ENCODE data around the gene ATF7. TPM values are rescaled to one million over a fixed set of nuclear protein-coding genes. Genes with fewer than 3 reads are reported as not detected.
"Not testable (repeated sequence)": the region's sequence is repeated elsewhere in the genome, so short reads cannot be mapped to it uniquely, and the experiment has no call there.

Gene ATF7
- total and polyA plus RNA-seq, 4 donors = 16.8 to 43.3 (median 31.7) TPM

GRCh38 chr12:53636641-53637040, 10.5 kb upstream of the ATF7 start:
- DNase-seq (no peak), ATAC-seq (ENCODE audit: insufficient read depth, low FRiP score) (no peak)
- H3K27me3 ChIP-seq (ENCODE audit: control insufficient read depth in 3 of 3, insufficient read depth in 3 of 3, low read length in 2 of 3) = no peaks in the 10 kb centered on the region
- no peaks in the 10 kb centered on the region for H3K4me1 ChIP-seq (ENCODE audit: control insufficient read depth in 5 of 5, insufficient read depth in 5 of 5, low read length in 5 of 5)
- no peaks in the 10 kb centered on the region for H3K36me3 ChIP-seq (ENCODE audit: control insufficient read depth in 4 of 4, insufficient read depth in 4 of 4, low read length in 4 of 4)
- no peak for TF ChIP-seq CTCF (IDR thresholded peaks at IDR 0.05; ENCODE audit: control extremely low read depth, extremely low read depth)
- no peak overlapping the region for H3K27ac ChIP-seq (ENCODE audit: low read depth in 1 of 2, low read length in 1 of 2)
- no peaks in the 10 kb centered on the region for H3K9me3 ChIP-seq (ENCODE audit: control insufficient read depth in 4 of 4, insufficient read depth in 3 of 4, low read length in 3 of 4)
- H3K4me3 ChIP-seq = no peak overlapping the region
- no peak overlapping the region for H3K9ac ChIP-seq (ENCODE audit: insufficient read depth in 1 of 2, low read length in 2 of 2)
- WGBS, 2 donors = 41 to 43% methylated on average over 2 of the region's 2 CpGs

- not testable (repeated sequence) for H3K4me1 ChIP-seq (ENCODE audit: control insufficient read depth in 5 of 5, insufficient read depth in 5 of 5, low read length in 5 of 5); H3K9ac ChIP-seq (ENCODE audit: insufficient read depth in 1 of 2, low read length in 2 of 2); H3K4me3 ChIP-seq; H3K27me3 ChIP-seq (ENCODE audit: control insufficient read depth in 3 of 3, insufficient read depth in 3 of 3, low read length in 2 of 3); H3K27ac ChIP-seq (ENCODE audit: low read depth in 1 of 2, low read length in 1 of 2); H3K9me3 ChIP-seq (ENCODE audit: control insufficient read depth in 4 of 4, insufficient read depth in 3 of 4, low read length in 3 of 4); H3K36me3 ChIP-seq (ENCODE audit: control insufficient read depth in 4 of 4, insufficient read depth in 4 of 4, low read length in 4 of 4); ATAC-seq (ENCODE audit: insufficient read depth, low FRiP score); DNase-seq
Measured at GRCh38 chr12:53635708-53636107, 9.5 kb upstream of the ATF7 start.

- Histone ChIP-seq H3K36me3 (ENCODE audit: control insufficient read depth in 4 of 4, insufficient read depth in 4 of 4, low read length in 4 of 4) (no peaks in the 10 kb centered on the region), H3K4me3 (no peak overlapping the region), H3K4me1 (ENCODE audit: control insufficient read depth in 5 of 5, insufficient read depth in 5 of 5, low read length in 5 of 5) (peaks cover 0 to 2% (median 0%) of the 10 kb centered on the region in 5 donors), H3K9me3 (ENCODE audit: control insufficient read depth in 4 of 4, insufficient read depth in 3 of 4, low read length in 3 of 4) (no peaks in the 10 kb centered on the region), H3K9ac (ENCODE audit: insufficient read depth in 1 of 2, low read length in 2 of 2) (no peak overlapping the region), H3K27ac (ENCODE audit: low read depth in 1 of 2, low read length in 1 of 2) (no peak overlapping the region), H3K27me3 (ENCODE audit: control insufficient read depth in 3 of 3, insufficient read depth in 3 of 3, low read length in 2 of 3) (no peaks in the 10 kb centered on the region)
- no peak for TF ChIP-seq CTCF (IDR thresholded peaks at IDR 0.05; ENCODE audit: control extremely low read depth, extremely low read depth)
- WGBS, 2 donors = 100% methylated on average over 1 of the region's 1 CpG
- ATAC-seq (ENCODE audit: insufficient read depth, low FRiP score) = no peak
- DNase-seq = no peak
Measured at GRCh38 chr12:53631721-53632120, 5.5 kb upstream of the ATF7 start.

GRCh38 chr12:53627919-53628318, 1.7 kb upstream of the ATF7 start:
- Histone ChIP-seq H3K4me3 (no peak overlapping the region), H3K4me1 (ENCODE audit: control insufficient read depth in 5 of 5, insufficient read depth in 5 of 5, low read length in 5 of 5) (peaks cover 0 to 29% (median 12%) of the 10 kb centered on the region in 5 donors), H3K9me3 (ENCODE audit: control insufficient read depth in 4 of 4, insufficient read depth in 3 of 4, low read length in 3 of 4) (no peaks in the 10 kb centered on the region), H3K9ac (ENCODE audit: insufficient read depth in 1 of 2, low read length in 2 of 2) (no peak overlapping the region), H3K36me3 (ENCODE audit: control insufficient read depth in 4 of 4, insufficient read depth in 4 of 4, low read length in 4 of 4) (no peaks in the 10 kb centered on the region), H3K27ac (ENCODE audit: low read depth in 1 of 2, low read length in 1 of 2) (no peak overlapping the region), H3K27me3 (ENCODE audit: control insufficient read depth in 3 of 3, insufficient read depth in 3 of 3, low read length in 2 of 3) (no peaks in the 10 kb centered on the region)
- 81 to 88% methylated on average over 11 of the region's 11 CpGs for WGBS, 2 donors
- no peak for DNase-seq
- ATAC-seq (ENCODE audit: insufficient read depth, low FRiP score) = no peak
- TF ChIP-seq CTCF (IDR thresholded peaks at IDR 0.05; ENCODE audit: control extremely low read depth, extremely low read depth) = no peak
